NCI-H2171 treated with DMSO at 0.1 percent for 48 hours (cell line): ENCODE data around the gene PPP1R9B.
A peak's percentile ranks its signal among the peaks of the same experiment; 100 is the strongest.

ENCODE experiments used
- DNase-seq: peaks from one replicate; lab custom pipeline; 2025; lab: John Stamatoyannopoulos, UW

Gene PPP1R9B

DNA sequence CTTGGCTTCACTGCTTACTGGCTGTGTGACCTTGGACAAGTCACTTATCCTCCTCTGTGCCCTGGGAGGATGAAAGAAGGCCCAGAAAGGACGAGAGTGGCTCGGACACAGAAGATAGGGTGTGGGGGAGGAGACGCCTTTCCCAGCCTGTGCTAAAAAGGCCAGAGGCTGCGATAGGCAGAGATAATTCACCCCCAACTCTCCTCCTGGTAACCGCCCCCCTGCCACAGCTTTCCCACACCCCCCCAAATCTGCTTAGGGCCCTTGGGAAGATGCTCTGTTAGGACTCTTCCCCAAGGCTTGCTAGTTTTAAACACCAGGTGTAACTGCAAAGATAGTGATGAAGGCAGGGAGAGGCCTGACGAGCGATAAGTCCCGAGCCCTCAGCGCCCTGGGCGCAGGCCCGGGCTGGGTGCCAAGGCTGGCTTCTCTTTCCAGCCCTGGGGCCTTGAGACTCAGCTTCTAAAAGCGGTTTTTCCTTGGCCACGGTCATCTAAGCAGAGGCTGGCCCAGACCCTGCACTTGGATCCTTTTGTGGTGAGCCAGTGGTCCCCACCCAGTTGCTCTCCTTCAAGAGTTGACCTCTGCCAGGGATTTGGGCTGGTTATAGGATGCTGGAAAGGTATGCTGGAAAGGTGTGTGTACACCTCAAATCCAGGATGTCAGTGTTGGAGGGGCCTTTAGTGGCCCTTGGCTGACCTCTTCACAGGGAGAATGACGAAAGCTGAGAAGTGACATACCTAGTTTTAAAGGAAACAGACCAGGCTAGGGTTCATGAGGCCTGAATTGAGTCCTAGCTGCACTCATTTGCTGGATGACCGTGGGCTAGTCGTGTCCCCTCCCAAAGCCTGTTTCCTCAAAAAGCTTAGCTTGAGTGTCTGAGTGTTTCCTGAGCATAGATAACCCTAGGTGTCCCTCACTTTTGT lies 3.4 kb upstream of the PPP1R9B start:
- no peak for DNase-seq

DNA sequence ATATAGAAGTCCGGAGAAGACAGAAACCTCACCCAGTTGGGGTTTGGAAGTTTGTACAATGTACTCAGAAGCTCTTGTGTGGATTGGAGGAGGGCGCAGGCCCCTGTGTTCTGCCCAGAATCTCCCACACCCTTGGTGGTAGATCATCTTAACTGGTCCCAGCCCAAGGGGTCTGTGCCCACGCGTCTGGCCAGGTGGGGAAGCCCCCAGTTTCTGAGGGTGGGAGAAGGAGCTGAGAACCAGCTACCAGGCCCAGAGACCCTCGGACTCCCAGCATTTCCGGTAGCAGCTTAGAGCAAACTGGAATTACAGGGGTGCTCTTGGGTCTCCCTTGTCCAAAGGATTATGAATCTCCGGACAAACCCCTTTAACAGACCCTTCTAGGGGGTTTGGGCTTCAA lies 2.3 kb upstream of the PPP1R9B start:
- no peak for DNase-seq

- peak; percentile 87 for DNase-seq
Measured at GRCh38 chr17:50151937-50152547, 1.6 kb upstream of the PPP1R9B start.

GRCh38 chr17:50151041-50151936 lies 812 bp upstream of the PPP1R9B start:
- DNase-seq = peak; percentile 75

DNA sequence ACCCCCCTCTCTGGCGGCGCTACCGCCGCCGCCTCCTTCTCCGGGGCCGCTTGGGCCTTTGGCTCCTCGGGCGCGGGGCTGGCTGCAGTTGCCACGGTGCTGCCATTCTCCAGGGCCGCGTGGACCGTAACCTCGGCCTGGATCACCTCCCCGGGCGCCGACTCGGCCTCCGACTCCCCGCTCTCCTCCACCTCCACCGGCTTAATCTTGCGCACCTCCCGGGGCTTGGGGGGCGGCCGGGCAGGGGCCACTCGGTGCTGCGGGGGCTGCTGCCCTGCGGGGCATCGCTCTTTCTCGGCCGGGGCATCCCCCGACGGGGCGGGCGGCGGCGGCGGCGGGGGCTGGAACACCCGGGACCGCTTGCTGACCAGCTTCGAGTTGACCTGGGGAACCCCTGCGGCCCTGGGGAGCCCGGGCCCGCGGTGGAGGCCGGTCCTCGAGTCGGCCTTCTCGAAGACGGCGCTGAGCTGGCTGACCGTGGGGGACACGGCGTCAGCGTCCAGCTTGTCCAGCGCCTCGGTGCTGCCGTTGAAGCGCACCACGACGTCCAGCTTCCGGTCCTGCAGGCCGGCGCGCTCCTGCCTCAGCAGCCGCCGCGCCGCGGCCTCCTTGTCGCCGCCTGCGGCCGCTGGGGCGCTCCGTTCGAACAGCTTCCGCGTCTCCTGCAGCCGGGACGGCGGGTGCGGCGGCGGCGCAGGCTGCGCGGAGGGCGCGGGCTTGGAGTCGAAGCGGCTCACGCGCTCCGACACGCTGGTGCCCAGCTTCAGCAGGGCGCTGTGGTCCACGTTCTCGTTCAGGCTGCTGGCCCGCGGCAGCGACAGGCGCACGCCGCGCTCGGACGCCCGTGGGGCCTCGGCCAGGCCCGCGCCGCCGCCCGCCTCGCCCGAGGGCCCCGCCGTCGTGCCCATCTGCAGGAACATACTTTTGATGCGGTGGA lies 792 bp downstream of the PPP1R9B start:
- DNase-seq = peak; percentile 48

DNA sequence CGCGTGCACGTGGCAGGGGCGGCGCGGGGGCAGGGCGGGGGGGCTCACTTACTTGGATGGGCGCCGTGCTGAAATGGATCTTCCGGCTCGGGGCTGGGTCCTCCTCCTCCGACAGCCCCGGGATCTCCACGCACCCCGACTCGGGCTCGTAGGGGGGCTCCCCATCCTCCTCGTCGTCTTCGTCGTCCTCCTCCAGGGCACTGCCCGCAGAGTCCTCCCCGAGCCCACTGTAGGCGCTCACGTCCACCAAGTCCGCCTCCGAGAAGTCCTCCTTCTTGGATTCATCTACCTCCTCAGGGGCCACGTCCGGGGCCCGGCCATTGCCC lies 1.4 kb downstream of the PPP1R9B start:
- DNase-seq = no peak

- peak; percentile 62 for DNase-seq
Measured at GRCh38 chr17:50148226-50149090, 2.0 kb downstream of the PPP1R9B start.

- DNase-seq = no peak
Measured at GRCh38 chr17:50147841-50148225, 2.6 kb downstream of the PPP1R9B start.

GRCh38 chr17:50146927-50147665 lies 3.4 kb downstream of the PPP1R9B start:
- DNase-seq = no peak

DNA sequence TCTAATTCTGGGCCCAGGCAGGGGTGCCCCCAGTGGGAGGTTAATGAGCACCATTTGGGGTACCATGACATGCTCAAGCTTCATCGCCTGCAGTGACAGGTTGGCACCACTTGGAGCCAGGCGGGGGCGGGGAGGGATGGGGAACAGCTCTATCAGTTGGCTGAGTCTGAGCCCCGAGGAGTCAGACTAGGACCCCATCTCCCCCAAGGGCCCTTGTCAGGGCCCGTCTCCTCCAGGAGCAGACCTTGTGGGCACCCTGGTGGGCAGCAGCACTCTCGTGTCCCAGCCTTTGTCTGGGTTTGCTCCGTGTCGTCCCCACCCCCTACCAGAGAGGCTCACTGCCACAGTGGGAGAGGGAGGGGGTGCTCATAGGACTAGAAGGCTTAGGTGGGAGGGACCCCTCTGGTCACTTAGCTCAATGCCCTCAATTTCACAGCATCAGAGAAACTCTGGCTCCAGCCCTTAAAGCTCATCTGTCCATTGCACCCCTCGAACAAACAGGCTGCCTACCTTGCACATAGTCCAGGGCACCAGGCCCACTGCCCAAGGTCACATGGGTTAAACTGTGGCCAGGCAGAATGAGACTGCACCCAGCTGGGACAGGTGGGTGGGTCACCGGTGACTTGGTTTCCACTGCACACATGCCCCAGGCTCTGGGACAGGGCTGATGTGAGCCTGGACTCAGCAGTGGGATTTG lies 4.1 kb downstream of the PPP1R9B start:
- DNase-seq = no peak

DNA sequence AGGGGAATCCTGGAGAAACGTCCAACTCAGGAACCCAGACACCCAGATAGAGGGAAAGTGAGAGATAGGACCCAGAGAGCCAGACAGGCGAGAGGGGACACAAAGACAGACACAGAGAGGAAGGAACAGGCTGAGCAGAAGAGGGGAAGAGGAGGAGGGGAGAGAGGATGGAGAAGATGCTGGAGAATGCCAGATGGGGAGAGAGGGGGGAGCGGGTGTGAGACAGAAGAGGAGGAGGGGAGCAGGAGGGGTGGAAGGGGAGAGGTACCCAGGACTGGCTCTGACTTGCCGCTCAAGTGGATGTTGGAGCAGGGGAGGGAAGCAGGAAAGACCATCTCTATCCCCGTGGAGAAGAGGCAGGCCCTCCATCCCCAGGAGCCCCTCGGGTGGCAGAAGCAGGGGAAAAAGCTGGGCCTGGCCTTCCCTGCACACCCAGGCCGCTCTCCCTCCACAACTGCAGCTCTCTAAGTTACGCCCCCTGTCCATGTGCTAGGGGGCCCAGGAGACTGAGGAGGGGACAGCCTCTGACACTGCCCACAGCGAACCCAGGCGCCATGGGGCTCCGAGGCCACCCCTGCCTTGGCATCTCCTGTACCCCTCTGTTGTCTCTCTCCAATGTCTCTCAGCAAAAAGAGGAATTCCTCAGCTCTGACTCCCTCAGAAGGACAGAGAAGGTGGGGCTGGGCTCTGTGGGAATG lies 4.8 kb downstream of the PPP1R9B start:
- DNase-seq = peak; percentile 69

GRCh38 chr17:50144845-50145531 lies 5.5 kb downstream of the PPP1R9B start:
- no peak for DNase-seq

GRCh38 chr17:50144355-50144754 lies 6.1 kb downstream of the PPP1R9B start:
- no peak for DNase-seq

DNA sequence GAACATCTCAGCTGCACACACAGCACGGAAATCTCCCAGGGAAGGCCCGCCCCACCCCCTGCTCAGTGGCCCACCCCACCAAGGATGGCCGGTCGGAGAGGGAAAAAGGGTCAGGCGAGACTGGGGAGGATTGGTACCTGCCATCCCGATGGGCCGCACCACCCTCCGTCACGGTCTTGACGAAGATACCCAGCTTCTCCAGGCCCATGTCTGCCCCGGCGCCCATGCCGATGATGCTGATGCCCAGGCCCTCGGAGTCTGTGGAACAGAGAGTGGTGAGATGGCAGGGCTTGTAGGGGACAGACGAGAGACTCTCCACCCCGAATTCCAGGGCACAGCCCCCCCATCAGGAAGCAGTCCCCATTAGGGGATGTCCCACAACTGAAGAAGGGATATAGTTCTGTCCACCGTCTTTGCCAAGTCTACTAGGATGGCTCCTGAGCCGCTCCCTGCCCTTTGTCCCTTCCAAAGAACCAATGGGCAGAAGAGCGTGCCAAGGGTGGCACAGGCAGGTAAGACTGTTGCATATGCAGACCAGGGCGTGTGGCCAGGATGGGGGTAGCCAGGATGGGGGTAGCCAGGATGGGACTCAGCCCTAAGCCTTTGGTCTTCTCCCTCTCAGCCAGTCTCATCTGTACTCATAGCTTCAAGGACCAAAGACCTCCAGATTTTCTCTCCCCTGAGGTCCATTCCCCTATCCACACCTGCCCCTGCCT lies 6.9 kb downstream of the PPP1R9B start:
- DNase-seq = no peak

DNA sequence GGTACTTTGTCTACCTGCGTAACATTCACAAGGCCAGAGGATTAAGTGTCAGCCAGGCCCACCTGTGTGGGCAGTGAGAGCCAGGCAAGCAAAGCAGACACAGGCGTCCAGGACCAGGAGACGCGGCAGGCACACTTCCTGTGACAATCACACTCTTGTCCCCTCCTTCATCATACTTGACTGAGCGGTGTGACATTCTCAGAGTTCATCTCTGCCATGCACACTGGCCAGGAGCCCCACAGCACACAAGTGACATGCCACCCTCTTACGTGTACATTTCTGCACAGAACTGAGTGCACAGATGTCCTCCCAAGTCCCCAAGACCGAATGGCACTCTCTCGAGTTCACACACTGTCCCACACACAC lies 8.7 kb downstream of the PPP1R9B start:
- DNase-seq = no peak

- no peak for DNase-seq
Measured at GRCh38 chr17:50141026-50141744, 9.3 kb downstream of the PPP1R9B start.
